H1 (cell line): Measurements from ENCODE around the gene NR3C2. TPM values are rescaled to one million over a fixed set of nuclear protein-coding genes. Genes with fewer than 3 reads are reported as not detected.

Experiments used
- BCL11A ChIP-seq, 2 experiments: IDR thresholded peaks; one replicate each; pipeline ENCODE4 v1.6.1; 2011; ENCODE audit warnings: low read depth in 2 of 2, low read length in 2 of 2, mild to moderate bottlenecking in 2 of 2
- RBBP5 ChIP-seq: IDR thresholded peaks from 2 replicates; pipeline ENCODE4 v1.7.1; 2012; ENCODE audit warnings: low read depth, mild to moderate bottlenecking, inconsistent platforms, low read length, moderate library complexity, borderline replicate concordance
- polyA plus RNA-seq, 7 experiments: library from polyadenylated mRNA; depleted of rRNA in 3 of 7; stranded (reverse) in 5 of 7; unstranded in 2 of 7; fragments of >200 nt in 5 of 7; fragments of 200-250 nt in 2 of 7; gene quantifications; 1 replicate in 5 of 7; 2 replicates in 1 of 7; 4 replicates in 1 of 7; pipeline versions ENCODE4 v1.2.1 to v1.2.3, GENCODE V29; 2011 to 2013; ENCODE audit warnings: missing spikeins in 2 of 7, mixed read lengths in 2 of 7
- total RNA-seq: library from RNA; stranded (reverse); fragmentation: NEBNext Ultra II Directional; extraction: Animal tissue kit (Norgen Biotek cat#: 25700); gene quantifications from 2 replicates; pipeline ENCODE4 v1.2.1, GENCODE V29; 2021
- TF ChIP-seq, protein P1 (sequence below): IDR thresholded peaks from 2 replicates; pipeline ENCODE4 v1.6.1; 2012; ENCODE audit warnings: inconsistent platforms

Gene NR3C2
- total and polyA plus RNA-seq, 2 of the 8 experiments (the other 6 are each of a cell fraction or from before 2014, with no cell fraction given) = 0.80 to 3.9 TPM

DNA sequence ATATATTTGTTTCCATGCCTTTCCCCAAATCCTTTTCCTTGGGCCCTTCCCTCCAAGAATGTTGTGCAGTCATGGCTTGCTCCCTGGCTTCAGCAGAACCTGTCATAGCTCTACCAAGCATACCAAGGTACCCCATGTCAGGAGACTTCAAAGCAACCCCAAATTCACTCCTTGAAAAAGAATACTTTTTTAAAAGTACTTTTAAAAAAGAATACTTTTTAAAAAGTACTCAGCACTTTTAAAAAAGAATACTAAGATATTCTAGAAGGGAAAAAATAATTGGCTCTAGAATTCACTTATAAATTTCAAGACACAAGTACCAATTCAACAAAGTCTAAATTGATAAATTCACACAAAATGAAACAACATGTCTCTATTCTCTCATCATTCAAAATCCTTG, 76.0 kb downstream of the NR3C2 start (continued):
- TF ChIP-seq BCL11A (IDR thresholded peaks at IDR 0.05; ENCODE audit: low read depth in 2 of 2, low read length in 2 of 2) = no peak
- TF ChIP-seq, protein P1, sequence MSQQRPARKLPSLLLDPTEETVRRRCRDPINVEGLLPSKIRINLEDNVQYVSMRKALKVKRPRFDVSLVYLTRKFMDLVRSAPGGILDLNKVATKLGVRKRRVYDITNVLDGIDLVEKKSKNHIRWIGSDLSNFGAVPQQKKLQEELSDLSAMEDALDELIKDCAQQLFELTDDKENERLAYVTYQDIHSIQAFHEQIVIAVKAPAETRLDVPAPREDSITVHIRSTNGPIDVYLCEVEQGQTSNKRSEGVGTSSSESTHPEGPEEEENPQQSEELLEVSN = no peak
- no peak for TF ChIP-seq RBBP5
